ENCODE results near the gene CDCA4.
A peak's percentile ranks its signal among the peaks of the same experiment; 100 is the strongest.
"Not testable (repeated sequence)": the region's sequence is repeated elsewhere in the genome, so short reads cannot be mapped to it uniquely, and the experiment has no call there.

The CDCA4 gene

DNA sequence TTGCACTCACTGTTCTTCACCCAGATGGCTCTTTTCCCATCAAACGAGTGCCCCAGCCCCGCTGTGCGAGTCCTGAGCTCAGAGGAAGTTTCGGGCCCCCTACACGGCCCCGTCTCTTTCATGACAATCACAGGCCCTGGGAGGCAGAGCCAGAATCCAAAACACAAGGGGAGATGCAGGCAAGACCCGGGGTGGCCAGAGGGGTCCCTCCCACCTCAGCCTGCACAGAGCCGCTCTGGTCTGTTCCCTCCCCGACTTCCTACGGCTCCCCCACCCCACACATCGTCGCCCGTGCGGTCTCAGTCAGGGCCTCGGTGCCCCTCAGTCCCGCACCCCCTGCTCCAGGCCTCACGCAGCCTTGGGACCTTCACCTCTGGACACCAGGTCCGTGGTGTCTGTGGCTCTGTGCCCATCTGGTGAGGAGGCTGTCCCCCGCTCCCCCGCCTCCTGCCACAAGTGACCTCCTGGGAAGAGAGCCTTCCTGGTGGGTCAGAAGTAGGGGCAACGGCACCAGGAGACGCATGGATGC is 35.5 kb upstream of the CDCA4 start:
- no peak for DNase-seq

GRCh38 chr14:105055736-105056302 is 34.9 kb upstream of the CDCA4 start:
- DNase-seq, result no peak

DNA sequence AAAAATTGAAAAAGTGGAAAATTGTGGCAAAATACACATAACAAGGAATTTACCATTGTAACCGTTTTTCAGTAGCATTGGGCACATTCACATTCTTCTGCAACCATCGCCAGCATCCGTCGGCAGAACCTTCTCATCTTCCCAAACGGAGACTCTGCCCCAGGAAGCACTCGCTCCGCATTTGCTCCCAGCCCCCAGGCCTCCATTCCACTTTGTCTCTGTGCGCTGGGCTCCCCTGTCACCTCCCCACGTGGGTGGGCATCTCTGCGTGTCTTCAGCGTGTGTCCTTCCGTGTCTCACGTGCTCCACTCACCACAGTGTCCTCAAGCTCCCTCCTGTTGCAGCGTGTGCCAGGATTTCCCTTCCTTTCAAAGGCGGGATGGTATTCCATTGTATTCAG is 34.5 kb upstream of the CDCA4 start:
- no peak for DNase-seq

DNA sequence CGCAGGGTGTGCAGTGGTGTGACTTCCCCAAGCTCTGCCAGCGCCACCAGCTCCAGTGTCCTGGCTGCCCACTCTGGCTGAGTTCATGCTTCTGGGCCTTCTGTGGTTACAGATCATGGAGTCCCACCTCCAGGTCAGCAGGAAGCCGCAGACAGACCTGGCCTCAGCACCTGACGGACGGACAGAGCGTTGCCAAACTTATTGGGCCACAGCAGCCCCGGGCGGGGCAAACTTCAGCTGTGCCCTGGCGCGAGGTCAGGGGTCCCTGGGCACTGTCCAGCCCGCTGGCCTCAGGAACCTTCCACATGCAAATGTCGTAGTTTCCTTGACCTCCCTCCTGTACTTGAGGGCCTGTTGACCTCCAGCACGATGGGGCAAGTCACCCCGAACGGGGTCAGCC is 33.1 kb upstream of the CDCA4 start:
- no peak for DNase-seq

DNA sequence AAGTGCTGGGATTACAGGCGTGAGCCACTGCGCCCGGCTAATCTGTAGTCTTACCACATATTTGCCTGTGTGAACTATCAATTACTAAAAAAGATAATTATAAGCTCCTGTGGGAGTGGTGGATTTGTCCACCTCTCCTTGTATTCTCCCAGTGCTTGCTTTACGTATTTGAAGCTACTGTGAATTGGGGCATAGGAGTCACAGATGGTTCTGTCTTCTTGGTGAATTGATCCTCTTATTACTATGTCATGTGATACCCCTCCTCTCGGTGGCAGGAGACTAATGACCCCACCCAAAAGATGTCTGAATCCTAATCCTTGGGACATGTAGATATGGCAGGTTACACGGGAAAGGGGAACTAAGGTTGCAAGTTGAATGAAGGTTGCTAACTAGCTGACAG is 32.5 kb upstream of the CDCA4 start:
- DNase-seq, result no peak

DNA sequence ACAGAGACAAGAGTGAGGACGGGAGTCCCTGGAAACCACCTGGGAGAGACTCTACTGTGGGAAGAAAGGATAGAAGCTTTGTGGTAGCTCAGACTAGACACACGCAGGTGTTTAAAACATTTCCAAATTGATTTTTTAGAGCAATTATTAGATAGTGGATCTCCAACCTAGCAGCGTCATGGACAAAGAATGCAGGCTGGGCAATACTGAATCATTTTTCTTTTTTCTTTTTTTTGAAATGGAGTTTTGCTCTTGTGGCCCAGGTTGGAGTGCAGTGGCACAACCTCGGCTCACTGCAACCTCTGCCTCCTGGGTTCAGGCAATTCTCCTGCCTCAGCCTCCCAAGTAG is 31.2 kb upstream of the CDCA4 start:
- DNase-seq, result no peak

- no peak for DNase-seq
Observed at GRCh38 chr14:105051182-105052109, 30.6 kb upstream of the CDCA4 start.

DNA sequence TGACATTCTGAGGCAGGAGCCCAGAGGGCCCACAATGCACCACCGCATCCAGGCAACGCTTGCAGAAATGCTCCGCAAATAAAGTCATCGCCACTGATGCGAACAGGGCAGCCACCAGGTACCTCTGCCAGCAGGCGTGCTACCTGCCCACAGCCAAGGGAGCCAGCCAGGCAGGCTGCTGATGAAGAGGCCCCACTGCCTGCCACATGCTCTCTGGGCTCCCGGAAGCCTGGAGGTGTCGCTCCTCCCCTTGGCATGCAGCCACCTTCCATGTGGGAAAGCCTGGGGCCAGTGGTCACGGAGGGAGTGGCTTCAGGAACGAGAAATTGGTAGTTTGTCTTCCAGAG is 29.6 kb upstream of the CDCA4 start:
- peak; percentile 46 for DNase-seq

DNA sequence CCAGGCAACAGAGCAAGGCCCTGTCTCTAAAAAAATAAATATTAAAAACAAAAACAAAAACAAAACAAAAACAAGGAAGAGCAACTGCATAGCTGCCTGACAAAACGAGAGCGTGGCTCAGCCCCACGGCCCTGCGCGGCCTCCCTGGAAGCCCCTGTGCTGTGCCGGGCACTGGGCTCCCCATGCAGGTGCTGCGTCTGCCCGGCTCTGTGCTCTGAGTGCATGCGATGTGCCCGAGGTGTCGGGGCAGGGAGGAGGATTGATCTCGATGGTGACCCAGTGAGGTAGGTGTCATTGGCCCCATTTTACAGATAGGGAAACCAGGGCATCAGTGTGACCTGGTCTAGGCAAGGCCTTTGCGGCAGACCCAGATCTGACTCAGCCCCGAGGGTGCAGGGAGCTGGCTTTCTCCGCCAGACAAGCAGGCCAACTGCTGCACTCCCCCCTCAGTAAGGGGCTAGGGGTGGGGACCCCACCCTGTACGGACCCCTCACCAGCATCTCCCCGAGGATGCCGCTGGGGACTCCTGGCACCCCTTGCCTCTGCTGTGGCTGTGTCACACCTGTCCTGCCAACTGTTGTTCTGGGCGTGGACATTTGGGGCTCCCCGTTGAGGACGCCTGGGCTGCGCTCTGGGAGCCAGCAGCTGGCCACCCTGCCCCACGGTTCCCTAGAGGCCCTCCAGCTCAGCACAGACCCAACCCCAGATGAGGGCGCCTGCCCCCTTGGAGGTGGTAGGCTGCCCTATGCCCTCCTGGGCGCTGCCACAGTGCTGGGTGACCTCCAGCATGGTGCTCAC is 29.1 kb upstream of the CDCA4 start:
- DNase-seq, result no peak

- DNase-seq, result no peak
Observed at GRCh38 chr14:105047283-105048016, 26.6 kb upstream of the CDCA4 start.

DNA sequence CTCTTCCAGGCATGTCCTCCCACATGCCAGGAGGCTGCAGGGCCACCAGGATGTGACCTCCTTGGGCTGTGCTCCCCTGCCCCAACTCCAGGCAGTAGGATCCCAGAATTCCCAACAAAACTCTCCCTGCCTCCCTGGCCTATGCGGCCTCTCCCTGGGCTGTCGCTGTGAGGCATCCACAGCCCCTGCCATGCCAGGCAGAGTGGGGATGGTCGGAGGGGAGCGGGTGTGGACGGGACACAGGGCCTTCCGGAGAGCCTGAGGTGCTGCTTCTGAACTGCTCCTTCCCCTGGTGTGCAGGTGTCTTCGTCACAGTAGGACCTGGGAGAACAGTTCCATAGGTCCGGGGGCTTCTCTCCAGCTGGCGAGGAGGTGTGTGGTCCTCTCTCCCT is 26.0 kb upstream of the CDCA4 start:
- DNase-seq, result no peak

DNA sequence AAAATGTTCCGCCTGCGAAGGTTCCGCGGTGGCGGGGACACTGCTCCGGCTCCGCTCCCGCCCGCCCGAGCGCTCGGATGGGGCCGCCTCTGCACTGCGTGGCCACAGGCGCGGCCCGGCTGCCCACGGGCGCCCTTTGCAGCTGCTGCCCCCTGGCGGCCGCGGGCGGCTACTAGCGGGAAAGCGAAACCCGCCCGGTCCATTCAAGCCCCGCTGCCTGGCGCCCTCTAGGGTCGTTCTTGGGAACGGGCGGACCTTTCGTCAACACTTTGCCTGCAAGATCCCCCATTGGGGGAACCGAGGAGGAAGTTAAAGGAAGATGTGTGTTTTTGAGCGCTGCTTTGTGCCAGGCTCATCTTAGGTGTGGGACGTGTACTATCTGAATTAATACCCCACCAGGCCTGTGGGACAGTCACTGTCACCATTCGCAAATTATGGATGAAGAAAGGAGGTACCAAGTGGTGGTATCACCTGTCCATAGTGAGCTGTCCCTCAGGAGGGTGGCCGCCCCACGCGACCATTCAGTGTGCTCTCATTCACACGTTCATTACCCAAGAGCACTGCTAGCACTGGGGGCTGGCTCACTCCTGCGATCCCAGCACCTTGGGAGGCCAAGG is 24.9 kb upstream of the CDCA4 start:
- no peak for DNase-seq

- no peak for DNase-seq
Observed at GRCh38 chr14:105043641-105044040, 22.8 kb upstream of the CDCA4 start.

GRCh38 chr14:105042813-105043212 is 21.9 kb upstream of the CDCA4 start:
- no peak for DNase-seq

GRCh38 chr14:105041841-105042765 is 21.2 kb upstream of the CDCA4 start:
- no peak for DNase-seq

DNA sequence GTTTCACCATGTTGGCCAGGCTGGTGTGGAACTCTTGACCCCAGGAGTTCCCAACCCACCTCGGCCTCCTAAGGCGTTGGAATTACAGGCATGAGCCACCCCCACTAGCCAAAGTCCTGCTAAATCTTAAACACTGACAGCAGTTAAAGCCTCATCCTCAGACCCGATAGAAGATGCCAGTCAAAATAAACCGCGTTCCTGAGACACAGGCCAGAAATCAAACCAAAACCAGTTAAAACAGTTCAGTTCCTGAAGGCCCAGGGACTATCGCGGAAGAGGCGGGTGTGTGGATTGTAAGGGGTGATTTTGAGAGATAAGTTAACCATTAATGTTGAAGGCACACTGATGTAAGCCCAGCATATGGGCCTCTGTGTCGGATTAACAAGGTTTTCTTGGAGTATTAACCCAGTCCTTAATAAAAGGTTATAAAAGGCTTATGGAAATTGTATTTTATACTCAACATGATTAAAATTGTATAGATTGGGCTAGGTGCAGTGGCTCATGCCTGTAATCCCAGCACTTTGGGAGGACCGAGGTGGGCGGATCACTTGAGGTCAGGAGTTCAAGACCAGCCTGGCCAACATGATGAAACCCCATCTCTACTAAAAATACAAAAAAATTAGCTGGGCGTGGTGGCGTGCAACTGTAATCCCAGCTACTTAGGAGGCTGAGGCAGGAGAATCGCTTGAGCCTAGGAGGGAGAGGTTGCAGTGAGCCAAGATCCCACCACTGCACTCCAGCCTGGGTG is 18.7 kb upstream of the CDCA4 start:
- no peak for DNase-seq

DNA sequence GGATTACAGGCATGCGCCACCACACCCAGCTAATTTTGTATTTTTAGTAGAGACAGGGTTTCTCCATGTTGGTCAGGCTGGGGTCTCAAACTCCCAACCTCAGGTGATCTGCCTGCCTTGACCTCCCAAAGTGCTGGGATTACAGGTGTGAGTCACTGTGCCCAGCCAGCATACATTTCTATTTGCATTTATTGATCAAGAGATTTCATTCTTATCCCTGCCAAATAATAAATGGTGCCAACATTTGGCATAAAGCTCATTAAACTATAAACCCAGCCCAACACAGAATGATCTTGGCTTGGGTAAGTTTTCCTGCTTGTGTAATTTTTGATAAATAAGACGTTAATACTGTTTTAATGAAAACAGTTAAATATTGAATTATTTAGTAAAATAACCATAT is 14.7 kb upstream of the CDCA4 start:
- DNase-seq, result not testable (repeated sequence)

GRCh38 chr14:105034315-105035039 is 13.6 kb upstream of the CDCA4 start:
- DNase-seq, result no peak

DNA sequence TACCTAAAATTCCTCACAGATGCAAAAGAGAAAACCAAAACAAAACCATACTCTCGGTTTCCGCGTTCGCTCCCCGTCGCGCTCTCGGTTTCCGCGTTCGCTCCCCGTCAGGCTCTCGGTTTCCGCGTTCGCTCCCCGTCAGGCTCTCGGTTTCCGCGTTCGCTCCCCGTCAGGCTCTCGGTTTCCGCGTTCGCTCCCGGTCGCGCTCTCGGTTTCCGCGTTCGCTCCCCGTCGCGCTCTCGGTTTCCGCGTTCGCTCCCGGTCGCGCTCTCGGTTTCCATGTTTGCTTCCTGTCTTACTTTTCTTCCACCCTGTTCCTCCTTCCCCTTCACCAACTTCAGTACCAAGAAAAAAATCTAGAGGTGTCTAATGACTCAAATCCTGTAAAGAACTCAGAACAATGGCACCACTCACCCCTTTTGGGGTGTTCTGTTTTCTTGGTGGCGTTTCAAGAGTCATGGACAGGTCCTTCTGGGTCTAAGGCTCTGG is 12.6 kb upstream of the CDCA4 start:
- DNase-seq, result not testable (repeated sequence)

- DNase-seq, result not testable (repeated sequence)
Observed at GRCh38 chr14:105032451-105032901, 11.6 kb upstream of the CDCA4 start.
